Measurements from ENCODE around the gene RNF151.

The RNF151 gene

DNA sequence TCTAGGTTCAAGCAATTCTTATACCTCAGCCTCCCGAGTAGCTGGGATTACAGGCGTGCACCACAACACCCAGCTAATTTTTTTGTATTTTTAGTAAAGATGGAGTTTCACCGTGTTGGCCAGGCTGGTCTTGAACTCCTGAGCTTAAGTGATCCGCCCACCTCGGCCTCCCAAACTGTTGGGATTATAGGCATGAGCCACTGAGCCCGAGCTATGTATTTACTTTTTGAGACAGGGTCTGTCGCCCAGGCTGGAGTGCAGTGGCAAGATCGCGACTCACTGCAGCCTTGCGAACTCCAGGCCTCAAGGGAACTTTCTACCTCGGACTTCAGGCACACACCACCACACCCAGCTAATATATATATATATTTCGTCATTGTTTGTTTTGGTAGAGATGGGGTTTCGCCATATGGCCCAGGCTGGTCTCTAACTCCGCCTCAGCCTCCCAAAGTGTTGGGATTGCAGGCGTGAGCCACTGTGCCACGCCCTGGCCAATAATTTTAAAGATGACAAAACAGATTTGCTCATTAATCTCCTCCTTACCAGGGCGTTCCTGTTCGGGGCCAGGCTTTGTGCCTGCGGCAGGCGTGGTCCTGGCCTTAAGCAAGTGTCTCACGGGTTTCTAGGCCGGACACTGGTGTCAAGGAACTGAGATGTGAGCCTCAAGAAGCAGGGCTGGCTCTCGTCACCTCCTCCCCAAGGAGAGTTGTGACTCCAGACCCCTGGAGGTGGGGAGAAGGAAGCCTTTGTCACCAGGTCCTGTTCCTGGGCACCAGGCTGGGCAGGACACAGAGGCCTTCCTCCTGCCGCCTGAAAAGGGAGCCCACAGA is 48.7 kb downstream of the RNF151 start:
- Histone ChIP-seq H3K27me3 (peaks cover 38% of the 10 kb centered on the region), H3K36me3 (no peaks in the 10 kb centered on the region), H3K27ac (no peak overlapping the region), H3K4me1 (ENCODE audit: control insufficient read depth in 1 of 2, insufficient read depth in 1 of 2, low read depth in 1 of 2, low read length in 1 of 2) (peaks cover 1 to 2% of the 10 kb centered on the region in 2 experiments), H3K4me3 (ENCODE audit: low read depth in 1 of 2, low read length in 1 of 2) (no peak overlapping the region), H3K9me3 (no peaks in the 10 kb centered on the region)
- TF ChIP-seq, protein P1, sequence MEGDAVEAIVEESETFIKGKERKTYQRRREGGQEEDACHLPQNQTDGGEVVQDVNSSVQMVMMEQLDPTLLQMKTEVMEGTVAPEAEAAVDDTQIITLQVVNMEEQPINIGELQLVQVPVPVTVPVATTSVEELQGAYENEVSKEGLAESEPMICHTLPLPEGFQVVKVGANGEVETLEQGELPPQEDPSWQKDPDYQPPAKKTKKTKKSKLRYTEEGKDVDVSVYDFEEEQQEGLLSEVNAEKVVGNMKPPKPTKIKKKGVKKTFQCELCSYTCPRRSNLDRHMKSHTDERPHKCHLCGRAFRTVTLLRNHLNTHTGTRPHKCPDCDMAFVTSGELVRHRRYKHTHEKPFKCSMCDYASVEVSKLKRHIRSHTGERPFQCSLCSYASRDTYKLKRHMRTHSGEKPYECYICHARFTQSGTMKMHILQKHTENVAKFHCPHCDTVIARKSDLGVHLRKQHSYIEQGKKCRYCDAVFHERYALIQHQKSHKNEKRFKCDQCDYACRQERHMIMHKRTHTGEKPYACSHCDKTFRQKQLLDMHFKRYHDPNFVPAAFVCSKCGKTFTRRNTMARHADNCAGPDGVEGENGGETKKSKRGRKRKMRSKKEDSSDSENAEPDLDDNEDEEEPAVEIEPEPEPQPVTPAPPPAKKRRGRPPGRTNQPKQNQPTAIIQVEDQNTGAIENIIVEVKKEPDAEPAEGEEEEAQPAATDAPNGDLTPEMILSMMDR (IDR thresholded peaks at IDR 0.05) = no peak

DNA sequence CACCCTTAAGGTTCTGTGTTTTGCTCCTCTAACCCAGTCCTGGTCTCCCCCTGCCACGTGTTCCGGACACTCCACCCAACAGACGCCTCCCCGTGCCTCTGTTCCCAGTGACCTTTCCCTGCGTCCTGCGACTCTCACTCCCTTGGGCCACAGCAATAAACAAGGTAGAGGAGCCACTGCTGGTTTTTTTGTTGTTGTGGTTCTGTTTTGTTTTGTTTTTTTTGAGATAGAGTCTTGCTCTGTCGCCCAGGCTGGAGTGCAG is 49.2 kb downstream of the RNF151 start:
- TF ChIP-seq, protein P1 (IDR thresholded peaks at IDR 0.05) = no peak
- Histone ChIP-seq H3K4me3 (ENCODE audit: low read depth in 1 of 2, low read length in 1 of 2) (no peak overlapping the region), H3K27me3 (peaks cover 43% of the 10 kb centered on the region), H3K27ac (no peak overlapping the region), H3K36me3 (no peaks in the 10 kb centered on the region), H3K9me3 (no peaks in the 10 kb centered on the region), H3K4me1 (ENCODE audit: control insufficient read depth in 1 of 2, insufficient read depth in 1 of 2, low read depth in 1 of 2, low read length in 1 of 2) (no peaks in the 10 kb centered on the region)

DNA sequence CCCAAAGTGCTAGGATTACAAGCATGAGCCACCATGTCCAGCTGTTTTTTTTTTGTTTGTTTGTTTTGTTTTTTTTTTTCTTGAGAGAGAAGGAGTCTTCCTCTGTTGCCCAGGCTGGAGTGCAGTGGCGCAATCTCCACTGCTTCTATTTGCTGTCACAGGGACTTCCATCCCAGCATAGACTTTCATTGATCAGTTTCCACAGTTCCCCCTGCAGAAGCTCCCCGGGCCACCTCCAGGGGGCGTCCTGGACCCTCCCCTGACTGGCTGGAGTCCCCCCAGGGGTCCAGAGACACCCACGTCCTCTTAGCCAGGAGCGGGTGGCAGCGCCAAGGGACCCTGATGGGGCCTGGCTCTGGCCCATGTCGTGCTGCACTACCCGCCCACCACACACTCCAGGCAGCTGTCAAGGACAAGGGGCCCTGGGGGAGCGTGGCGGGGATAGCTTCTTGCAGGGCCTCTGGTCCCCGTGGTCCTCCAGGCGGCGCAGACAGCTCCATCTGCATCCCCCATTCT is 49.8 kb downstream of the RNF151 start:
- peaks cover 49% of the 10 kb centered on the region for H3K27me3 ChIP-seq
- no peaks in the 10 kb centered on the region for H3K4me1 ChIP-seq (ENCODE audit: control insufficient read depth in 1 of 2, insufficient read depth in 1 of 2, low read depth in 1 of 2, low read length in 1 of 2)
- H3K27ac ChIP-seq = no peak overlapping the region
- no peak overlapping the region for H3K4me3 ChIP-seq (ENCODE audit: low read depth in 1 of 2, low read length in 1 of 2)
- H3K36me3 ChIP-seq = no peaks in the 10 kb centered on the region
- H3K9me3 ChIP-seq = no peaks in the 10 kb centered on the region
- TF ChIP-seq, protein P1 (IDR thresholded peaks at IDR 0.05) = no peak

Measured in neutrophil (primary cell).